Smooth muscle cell (in vitro differentiated cells): ENCODE measurements around the gene ZNF217. TPM values are rescaled to one million over a fixed set of nuclear protein-coding genes. Genes with fewer than 3 reads are reported as not detected.
"Not testable (repeated sequence)": the region's sequence is repeated elsewhere in the genome, so short reads cannot be mapped to it uniquely, and the experiment has no call there.

Experiments
- DNase-seq: peaks from one replicate; lab custom pipeline; 2025; ENCODE audit not compliant: unreplicated experiment; lab: John Stamatoyannopoulos, UW
- H2AFZ ChIP-seq: fragments of 200-600 bp; sonication (generic); 2 replicates; pipeline ENCODE4 v1.6.0; 2016; ENCODE audit warnings: antibody characterized with exemption, low read depth, mild to moderate bottlenecking
- H3F3A ChIP-seq: fragments of 200-600 bp; sonication (generic); 2 replicates; pipeline ENCODE4 v1.6.0; 2017; ENCODE audit warnings: antibody characterized with exemption, low read depth
- H3K27ac ChIP-seq: fragments of 200-600 bp; sonication (generic); 2 replicates; pipeline ENCODE4 v1.5.1; 2016; ENCODE audit warnings: low read depth, mild to moderate bottlenecking
- H3K27me3 ChIP-seq: fragments of 200-600 bp; sonication (generic); 2 replicates; pipeline ENCODE4 v1.6.1; 2016; ENCODE audit warnings: low read depth, mild to moderate bottlenecking
- H3K36me3 ChIP-seq: fragments of 200-600 bp; sonication (generic); 2 replicates; pipeline ENCODE4 v1.5.1; 2016; ENCODE audit warnings: low read depth
- H3K4me1 ChIP-seq: fragments of 200-600 bp; sonication (generic); 2 replicates; pipeline ENCODE4 v1.5.1; 2016; ENCODE audit warnings: low read depth
- H3K4me2 ChIP-seq: fragments of 200-600 bp; sonication (generic); 2 replicates; pipeline ENCODE4 v1.6.0; 2016; ENCODE audit warnings: mild to moderate bottlenecking
- H3K4me3 ChIP-seq: fragments of 200-600 bp; sonication (generic); 2 replicates; pipeline ENCODE4 v1.5.1; 2016; ENCODE audit warnings: mild to moderate bottlenecking
- H3K79me2 ChIP-seq: fragments of 200-600 bp; sonication (generic); 2 replicates; pipeline ENCODE4 v1.6.0; 2016; ENCODE audit warnings: low read depth, mild to moderate bottlenecking
- H3K9ac ChIP-seq: fragments of 200-600 bp; sonication (generic); 2 replicates; pipeline ENCODE4 v1.6.0; 2016; ENCODE audit warnings: low read depth
- H3K9me3 ChIP-seq: fragments of 200-600 bp; sonication (generic); replicated peaks from 2 replicates; pipeline ENCODE4 v1.5.1; 2016; ENCODE audit warnings: low read depth
- H4K20me1 ChIP-seq: fragments of 200-600 bp; sonication (generic); 2 replicates; pipeline ENCODE4 v1.6.0; 2016; ENCODE audit warnings: low read depth
- WGBS: methylation state at CpG from one replicate; pipeline ENCODE4 v1.1.7; 2016; ENCODE audit warnings: low lambda C conversion rate; 5-methylcytosine and 5-hydroxymethylcytosine counted together
- polyA plus RNA-seq: library from polyadenylated mRNA; unstranded; fragments of >200 nt; fragmentation: Nextera tagmentation; extraction: Ambion mirVana; gene quantifications from 2 replicates; pipeline ENCODE4 v1.2.1, GENCODE V29; 2016
- total RNA-seq: library from RNA; depleted of rRNA; stranded (reverse); fragments of >200 nt; gene quantifications from 2 replicates; pipeline ENCODE4 v1.2.3, GENCODE V29; 2014
- TF ChIP-seq, protein P1 (sequence below): fragments of 200-600 bp; sonication (generic); IDR thresholded peaks from 2 replicates; pipeline ENCODE4 v1.5.1; 2017; ENCODE audit warnings: borderline replicate concordance, mild to moderate bottlenecking, antibody characterized with exemption; ENCODE audit not compliant: insufficient read depth, poor library complexity, severe bottlenecking

The ZNF217 gene
- total and polyA plus RNA-seq, 2 experiments from 2014 or later = 3.9 to 42.2 TPM

DNA sequence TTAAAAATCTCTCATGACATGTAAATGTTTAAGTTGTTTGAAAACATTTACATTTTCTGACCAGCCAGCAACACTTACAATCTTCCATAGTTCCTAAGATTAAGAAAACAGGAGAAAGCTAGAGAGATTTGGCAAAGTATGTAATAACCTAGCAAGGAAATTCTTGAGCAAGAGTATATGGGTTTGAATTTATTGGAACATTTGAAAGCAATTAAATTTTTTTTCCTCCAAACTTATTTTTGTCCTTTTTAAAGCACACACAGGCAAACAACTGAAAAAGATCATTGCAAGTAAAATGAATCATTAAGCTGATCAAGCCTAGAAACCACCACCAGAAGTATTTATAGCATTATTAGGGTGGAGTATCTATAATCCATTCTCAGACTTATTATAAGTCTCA is 20.1 kb upstream of the ZNF217 start:
- H2AFZ ChIP-seq = peak overlapping the region; percentile 59
- DNase-seq = no peak
- H3K79me2 ChIP-seq = no peaks in the 10 kb centered on the region
- peaks cover 33% of the 10 kb centered on the region for H3F3A ChIP-seq
- peak overlapping the region; percentile 96 for H3K27ac ChIP-seq
- peaks cover 39% of the 10 kb centered on the region for H3K4me1 ChIP-seq
- H3K36me3 ChIP-seq = no peaks in the 10 kb centered on the region
- H3K4me2 ChIP-seq = peak overlapping the region; percentile 42
- no peaks in the 10 kb centered on the region for H3K27me3 ChIP-seq
- H3K4me3 ChIP-seq = no peak overlapping the region
- TF ChIP-seq, protein P1, sequence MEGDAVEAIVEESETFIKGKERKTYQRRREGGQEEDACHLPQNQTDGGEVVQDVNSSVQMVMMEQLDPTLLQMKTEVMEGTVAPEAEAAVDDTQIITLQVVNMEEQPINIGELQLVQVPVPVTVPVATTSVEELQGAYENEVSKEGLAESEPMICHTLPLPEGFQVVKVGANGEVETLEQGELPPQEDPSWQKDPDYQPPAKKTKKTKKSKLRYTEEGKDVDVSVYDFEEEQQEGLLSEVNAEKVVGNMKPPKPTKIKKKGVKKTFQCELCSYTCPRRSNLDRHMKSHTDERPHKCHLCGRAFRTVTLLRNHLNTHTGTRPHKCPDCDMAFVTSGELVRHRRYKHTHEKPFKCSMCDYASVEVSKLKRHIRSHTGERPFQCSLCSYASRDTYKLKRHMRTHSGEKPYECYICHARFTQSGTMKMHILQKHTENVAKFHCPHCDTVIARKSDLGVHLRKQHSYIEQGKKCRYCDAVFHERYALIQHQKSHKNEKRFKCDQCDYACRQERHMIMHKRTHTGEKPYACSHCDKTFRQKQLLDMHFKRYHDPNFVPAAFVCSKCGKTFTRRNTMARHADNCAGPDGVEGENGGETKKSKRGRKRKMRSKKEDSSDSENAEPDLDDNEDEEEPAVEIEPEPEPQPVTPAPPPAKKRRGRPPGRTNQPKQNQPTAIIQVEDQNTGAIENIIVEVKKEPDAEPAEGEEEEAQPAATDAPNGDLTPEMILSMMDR = no peak
- H3K9me3 ChIP-seq = no peaks in the 10 kb centered on the region
- H3K9ac ChIP-seq = no peak overlapping the region
- H4K20me1 ChIP-seq = no peaks in the 10 kb centered on the region

DNA sequence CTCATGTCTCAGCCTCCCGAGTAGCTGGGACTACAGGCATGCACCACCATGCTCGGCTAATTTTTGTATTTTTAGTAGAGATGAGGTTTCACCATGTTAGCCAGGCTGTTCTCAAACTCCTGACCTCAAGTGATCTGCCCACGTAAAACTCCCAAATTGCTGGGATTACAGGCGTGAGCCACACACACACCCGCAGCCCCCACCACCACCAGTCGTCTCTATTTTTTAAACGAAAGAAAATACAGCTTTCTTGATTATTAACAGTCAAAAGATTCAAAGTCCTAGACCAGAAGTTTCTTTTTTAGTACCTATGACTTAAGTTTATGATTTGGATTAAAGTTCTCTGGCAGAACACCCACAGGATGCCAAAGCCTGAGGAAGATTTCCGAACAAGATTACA is 18.6 kb upstream of the ZNF217 start:
- WGBS = 36% methylated on average over 8 of the region's 8 CpGs
- Histone ChIP-seq H3K9ac (peak overlapping the region; percentile 43), H3F3A (peaks cover 33% of the 10 kb centered on the region), H3K4me2 (peak overlapping the region; percentile 81), H3K4me1 (peaks cover 39% of the 10 kb centered on the region), H3K27ac (peak overlapping the region; percentile 96)
- DNase-seq, H3K9me3 ChIP-seq, H3K4me3 ChIP-seq, H2AFZ ChIP-seq, H3K36me3 ChIP-seq, H3K79me2 ChIP-seq, H3K27me3 ChIP-seq, H4K20me1 ChIP-seq: not testable (repeated sequence)

DNA sequence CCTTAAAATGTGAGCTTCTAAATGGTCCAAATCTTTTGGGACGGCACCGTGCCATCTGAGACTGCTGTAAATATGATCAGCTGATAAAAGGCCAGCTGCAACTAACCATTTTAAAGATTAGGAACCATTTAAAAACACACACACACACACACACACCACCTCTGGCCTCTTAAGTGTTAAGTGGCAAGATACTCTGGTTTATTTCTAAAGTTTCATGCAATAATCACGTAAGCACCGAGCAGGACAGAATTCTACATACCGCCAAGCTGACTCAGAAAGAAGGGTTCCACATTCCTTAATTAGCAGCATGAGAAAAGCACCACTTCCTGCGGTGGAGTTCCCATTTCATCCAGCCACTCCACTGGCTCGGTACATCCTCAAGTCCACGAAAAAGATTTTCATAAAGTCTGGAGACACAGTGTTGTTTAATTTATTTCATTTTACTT is 17.8 kb upstream of the ZNF217 start:
- under 1% methylated on average over 8 of the region's 8 CpGs for WGBS
- H3K4me3 ChIP-seq = no peak overlapping the region
- H4K20me1 ChIP-seq = no peaks in the 10 kb centered on the region
- H3K79me2 ChIP-seq = no peaks in the 10 kb centered on the region
- TF ChIP-seq, protein P1 = no peak
- no peak for DNase-seq
- H3K9me3 ChIP-seq = no peaks in the 10 kb centered on the region
- no peaks in the 10 kb centered on the region for H3K27me3 ChIP-seq
- peak overlapping the region; percentile 72 for H3K9ac ChIP-seq
- no peaks in the 10 kb centered on the region for H3K36me3 ChIP-seq
- peak overlapping the region; percentile 96 for H3K27ac ChIP-seq
- peaks cover 39% of the 10 kb centered on the region for H3K4me1 ChIP-seq
- no peak overlapping the region for H2AFZ ChIP-seq
- peaks cover 33% of the 10 kb centered on the region for H3F3A ChIP-seq
- H3K4me2 ChIP-seq = peak overlapping the region; percentile 81

DNA sequence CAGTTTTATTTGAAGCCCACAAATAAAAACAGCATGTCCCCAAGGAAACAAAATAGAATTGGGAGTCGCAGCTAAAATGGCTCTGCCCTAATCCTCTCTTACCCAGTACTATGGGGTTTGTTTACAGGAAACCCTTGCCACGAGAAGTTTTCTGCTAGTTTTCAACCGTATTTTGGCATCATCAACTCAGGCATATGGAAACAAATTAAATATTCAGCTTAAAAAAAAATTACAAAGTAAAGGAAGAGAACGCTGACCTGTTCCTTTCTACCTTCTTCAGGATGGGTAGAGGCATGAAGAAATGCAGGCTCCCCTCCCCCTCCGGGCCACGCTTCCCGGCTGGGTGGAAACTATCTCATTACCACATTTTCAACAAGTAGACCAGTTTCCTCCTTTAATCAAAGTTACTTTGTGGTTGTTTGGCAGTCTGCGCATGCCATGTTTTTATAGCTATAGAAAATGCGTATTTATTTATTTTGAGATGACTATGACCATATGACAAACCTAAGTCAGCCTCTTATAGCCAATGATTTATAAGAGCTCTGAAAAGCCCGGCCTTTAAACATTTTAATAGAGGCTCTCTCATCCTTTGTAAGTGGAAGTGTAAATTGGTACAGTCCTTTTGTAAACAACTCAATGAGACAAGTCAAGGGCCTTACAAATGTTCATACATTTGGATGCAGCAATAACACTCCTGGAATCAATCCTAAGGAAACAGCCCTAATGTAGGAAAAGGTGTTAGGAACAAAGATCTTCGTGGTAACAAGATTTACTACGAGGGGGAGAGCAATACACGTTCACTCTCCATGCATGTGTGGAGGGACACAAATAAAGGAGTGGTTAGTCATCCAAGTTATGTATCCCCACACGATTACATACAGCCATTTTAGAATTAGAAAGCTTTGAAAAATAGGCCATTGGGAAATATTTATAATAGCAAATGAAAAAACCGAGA is 16.1 kb upstream of the ZNF217 start:
- WGBS = 14% methylated on average over 15 of the region's 15 CpGs
- DNase-seq = no peak
- no peaks in the 10 kb centered on the region for H3K27me3 ChIP-seq
- H3K9ac ChIP-seq = peak overlapping the region; percentile 55
- H3K79me2 ChIP-seq = no peaks in the 10 kb centered on the region
- TF ChIP-seq, protein P1 = no peak
- H3F3A ChIP-seq = peaks cover 33% of the 10 kb centered on the region
- peak overlapping the region; percentile 26 for H3K4me3 ChIP-seq
- peak overlapping the region; percentile 78 for H2AFZ ChIP-seq
- H3K27ac ChIP-seq = peak overlapping the region; percentile 96
- peaks cover 39% of the 10 kb centered on the region for H3K4me1 ChIP-seq
- no peaks in the 10 kb centered on the region for H4K20me1 ChIP-seq
- H3K36me3 ChIP-seq = no peaks in the 10 kb centered on the region
- peak overlapping the region; percentile 81 for H3K4me2 ChIP-seq
- no peaks in the 10 kb centered on the region for H3K9me3 ChIP-seq
